ENCODE measurements around the gene DAB1. TPM values are rescaled to one million over a fixed set of nuclear protein-coding genes. Genes with fewer than 3 reads are reported as not detected.

DAB1 gene
- total RNA-seq, 1 donor from 2014 or later, result 1.6 TPM

DNA sequence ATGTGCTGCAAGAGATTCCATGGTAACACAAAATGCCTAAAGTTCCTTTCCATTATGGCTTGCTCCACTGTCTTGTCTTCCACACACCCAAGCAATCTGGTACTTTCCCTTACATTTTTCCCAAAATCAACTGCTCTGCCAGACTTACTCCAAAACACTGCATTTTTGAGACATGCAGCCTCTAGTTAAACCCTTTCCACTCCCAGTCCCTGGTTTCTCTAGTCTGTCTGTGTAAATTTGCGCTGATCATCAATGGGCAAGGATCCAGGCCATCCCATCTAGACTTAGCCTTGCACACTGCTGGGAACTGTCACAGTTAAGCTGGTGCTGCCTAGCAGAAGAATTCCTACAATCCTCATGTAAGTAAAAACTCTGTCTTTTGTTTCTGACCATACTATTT is 47.8 kb downstream of the DAB1 start:
- H4K20me1 ChIP-seq (ENCODE audit: insufficient read depth, low read length), result no peaks in the 10 kb centered on the region
- H3K27me3 ChIP-seq (ENCODE audit: insufficient read depth, low read length), result no peaks in the 10 kb centered on the region
- TF ChIP-seq EZH2 (IDR thresholded peaks at IDR 0.05; ENCODE audit: insufficient read depth, low read length), result no peak
- no peak for TF ChIP-seq CTCF (IDR thresholded peaks at IDR 0.05; ENCODE audit: insufficient read depth, low read depth, low read length)
- FAIRE-seq (no peak), DNase-seq (ENCODE audit: low read depth) (no peak)
- H3K4me3 Mint-ChIP-seq (ENCODE audit: unreplicated experiment), result no peak overlapping the region
- H3K27ac ChIP-seq (ENCODE audit: low read depth, low read length), result no peak overlapping the region
- H3K27ac Mint-ChIP-seq (ENCODE audit: unreplicated experiment), result no peak overlapping the region
- no peaks in the 10 kb centered on the region for H3K36me3 Mint-ChIP-seq (ENCODE audit: low read depth, unreplicated experiment)
- no peaks in the 10 kb centered on the region for H3K4me1 ChIP-seq (ENCODE audit: insufficient read depth, low read length)
- H3K9me3 Mint-ChIP-seq (ENCODE audit: unreplicated experiment), result no peaks in the 10 kb centered on the region
- no peaks in the 10 kb centered on the region for H3K9me3 ChIP-seq (ENCODE audit: insufficient read depth, low read depth, low read length)
- H3K79me2 ChIP-seq (ENCODE audit: insufficient read depth, low read length), result no peaks in the 10 kb centered on the region
- H3K36me3 ChIP-seq (ENCODE audit: insufficient read depth, low read length), result no peaks in the 10 kb centered on the region
- H3K4me1 Mint-ChIP-seq (ENCODE audit: low read depth, unreplicated experiment), result no peaks in the 10 kb centered on the region
- H3K27me3 Mint-ChIP-seq (ENCODE audit: low read depth, unreplicated experiment), result no peaks in the 10 kb centered on the region
- H3K4me3 ChIP-seq (ENCODE audit: insufficient read depth, low read depth, low read length), result no peak overlapping the region
- H3K4me2 ChIP-seq (ENCODE audit: low read length), result no peak overlapping the region
- no peak overlapping the region for H2AFZ ChIP-seq (ENCODE audit: low read depth, low read length)
- H3K9ac ChIP-seq (ENCODE audit: low read length), result no peak overlapping the region

DNA sequence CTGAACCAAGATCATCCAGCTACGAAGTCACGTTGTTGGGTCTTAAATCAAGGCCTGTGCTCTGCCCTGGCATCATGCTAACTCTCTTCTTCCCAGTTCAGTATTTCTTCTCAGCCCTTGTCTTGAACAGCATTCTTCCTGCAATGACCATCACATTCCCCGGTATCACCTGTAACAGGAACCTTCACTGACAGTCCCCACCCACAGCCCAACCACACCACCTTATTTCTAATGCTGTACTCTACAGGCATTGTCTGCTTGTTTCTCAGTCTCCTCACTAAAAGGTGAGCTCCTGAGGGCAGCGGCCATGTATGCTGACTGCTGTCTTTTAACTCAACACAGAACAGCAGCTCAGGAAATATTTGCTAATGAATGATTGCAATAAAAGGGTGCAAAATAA is 54.0 kb downstream of the DAB1 start:
- H3K9me3 ChIP-seq (ENCODE audit: insufficient read depth, low read depth, low read length), result peaks cover 3% of the 10 kb centered on the region
- no peak overlapping the region for H3K4me3 ChIP-seq (ENCODE audit: insufficient read depth, low read depth, low read length)
- H4K20me1 ChIP-seq (ENCODE audit: insufficient read depth, low read length), result no peaks in the 10 kb centered on the region
- Mint-ChIP-seq H3K27me3 (ENCODE audit: low read depth, unreplicated experiment) (no peaks in the 10 kb centered on the region), H3K36me3 (ENCODE audit: low read depth, unreplicated experiment) (peaks cover 1% of the 10 kb centered on the region), H3K9me3 (ENCODE audit: unreplicated experiment) (no peaks in the 10 kb centered on the region), H3K4me1 (ENCODE audit: low read depth, unreplicated experiment) (no peaks in the 10 kb centered on the region), H3K4me3 (ENCODE audit: unreplicated experiment) (no peak overlapping the region), H3K27ac (ENCODE audit: unreplicated experiment) (no peak overlapping the region)
- no peak for FAIRE-seq
- H3K4me2 ChIP-seq (ENCODE audit: low read length), result no peak overlapping the region
- no peak for TF ChIP-seq CTCF (IDR thresholded peaks at IDR 0.05; ENCODE audit: insufficient read depth, low read depth, low read length)
- TF ChIP-seq EZH2 (IDR thresholded peaks at IDR 0.05; ENCODE audit: insufficient read depth, low read length), result no peak
- H3K27me3 ChIP-seq (ENCODE audit: insufficient read depth, low read length), result no peaks in the 10 kb centered on the region
- H3K79me2 ChIP-seq (ENCODE audit: insufficient read depth, low read length), result no peaks in the 10 kb centered on the region
- H3K9ac ChIP-seq (ENCODE audit: low read length), result no peak overlapping the region
- H2AFZ ChIP-seq (ENCODE audit: low read depth, low read length), result no peak overlapping the region
- H3K27ac ChIP-seq (ENCODE audit: low read depth, low read length), result no peak overlapping the region
- H3K36me3 ChIP-seq (ENCODE audit: insufficient read depth, low read length), result no peaks in the 10 kb centered on the region
- no peaks in the 10 kb centered on the region for H3K4me1 ChIP-seq (ENCODE audit: insufficient read depth, low read length)
- no peak for DNase-seq (ENCODE audit: low read depth)

GRCh38 chr1:57367945-57368344 is 55.9 kb downstream of the DAB1 start:
- Histone ChIP-seq H3K36me3 (ENCODE audit: insufficient read depth, low read length) (no peaks in the 10 kb centered on the region), H3K27ac (ENCODE audit: low read depth, low read length) (no peak overlapping the region), H3K4me2 (ENCODE audit: low read length) (no peak overlapping the region), H2AFZ (ENCODE audit: low read depth, low read length) (no peak overlapping the region), H3K9ac (ENCODE audit: low read length) (no peak overlapping the region), H3K9me3 (ENCODE audit: insufficient read depth, low read depth, low read length) (peaks cover 3% of the 10 kb centered on the region), H3K27me3 (ENCODE audit: insufficient read depth, low read length) (no peaks in the 10 kb centered on the region), H4K20me1 (ENCODE audit: insufficient read depth, low read length) (no peaks in the 10 kb centered on the region), H3K79me2 (ENCODE audit: insufficient read depth, low read length) (no peaks in the 10 kb centered on the region), H3K4me1 (ENCODE audit: insufficient read depth, low read length) (no peaks in the 10 kb centered on the region), H3K4me3 (ENCODE audit: insufficient read depth, low read depth, low read length) (no peak overlapping the region)
- Mint-ChIP-seq H3K27me3 (ENCODE audit: low read depth, unreplicated experiment) (no peaks in the 10 kb centered on the region), H3K4me3 (ENCODE audit: unreplicated experiment) (no peak overlapping the region), H3K36me3 (ENCODE audit: low read depth, unreplicated experiment) (peaks cover 1% of the 10 kb centered on the region), H3K27ac (ENCODE audit: unreplicated experiment) (no peak overlapping the region), H3K4me1 (ENCODE audit: low read depth, unreplicated experiment) (no peaks in the 10 kb centered on the region), H3K9me3 (ENCODE audit: unreplicated experiment) (no peaks in the 10 kb centered on the region)
- DNase-seq (ENCODE audit: low read depth) (no peak), FAIRE-seq (no peak)
- TF ChIP-seq CTCF (IDR thresholded peaks at IDR 0.05; ENCODE audit: insufficient read depth, low read depth, low read length), result no peak
- TF ChIP-seq EZH2 (IDR thresholded peaks at IDR 0.05; ENCODE audit: insufficient read depth, low read length), result no peak

Measured in astrocyte (in vitro differentiated cells and primary cell).